Mesenchymal stem cell (in vitro differentiated cells and primary cell): Measurements from ENCODE around the gene PLA2G2F.

Experiments
- DNase-seq: peaks from one replicate; pipeline ENCODE4 v3.0.0-alpha.2; 2013
- H2AFZ ChIP-seq: one replicate; pipeline ENCODE4 v1.6.1; 2013; ENCODE audit warnings: low read depth, mild to moderate bottlenecking, control low read depth, inconsistent platforms, low read length, moderate library complexity
- H2AK5ac ChIP-seq: 2 replicates; pipeline ENCODE4 v1.6.1; 2013; ENCODE audit warnings: low read length, moderate library complexity, mild to moderate bottlenecking, inconsistent platforms; ENCODE audit not compliant: severe bottlenecking
- H2BK120ac ChIP-seq: one replicate; pipeline ENCODE4 v1.6.1; 2013; ENCODE audit warnings: low read depth, mild to moderate bottlenecking, inconsistent platforms, low read length, moderate library complexity
- H2BK12ac ChIP-seq, 2 experiments: one replicate each; pipeline ENCODE4 v1.6.1; 2013; ENCODE audit warnings: inconsistent platforms in 2 of 2, low read length in 2 of 2, mild to moderate bottlenecking in 2 of 2, moderate library complexity in 2 of 2, control low read depth in 1 of 2
- H2BK15ac ChIP-seq: one replicate; pipeline ENCODE4 v1.6.1; 2013; ENCODE audit warnings: mild to moderate bottlenecking, low read depth, inconsistent platforms; ENCODE audit not compliant: poor library complexity, severe bottlenecking
- H2BK5ac ChIP-seq: 2 replicates; pipeline ENCODE4 v1.6.1; 2013; ENCODE audit warnings: low read depth, mild to moderate bottlenecking, low read length, control low read depth, inconsistent platforms; ENCODE audit not compliant: poor library complexity, severe bottlenecking
- H3K14ac ChIP-seq, 2 experiments: one replicate each; pipeline ENCODE4 v1.6.1; 2013; ENCODE audit warnings: inconsistent platforms in 2 of 2, low read length in 2 of 2, control low read depth in 1 of 2, mild to moderate bottlenecking in 1 of 2, moderate library complexity in 1 of 2
- H3K18ac ChIP-seq, 2 experiments: one replicate each; pipeline ENCODE4 v1.6.1; 2013; ENCODE audit warnings: inconsistent platforms in 2 of 2, low read length in 2 of 2, control low read depth in 1 of 2, low read depth in 1 of 2, mild to moderate bottlenecking in 1 of 2
- H3K23ac ChIP-seq, 2 experiments: one replicate each; pipeline ENCODE4 v1.6.1; 2013; ENCODE audit warnings: inconsistent platforms in 2 of 2, low read length in 2 of 2, mild to moderate bottlenecking in 2 of 2, moderate library complexity in 2 of 2, control low read depth in 1 of 2
- H3K27ac ChIP-seq: 2 replicates; pipeline ENCODE4 v1.5.1; 2013; ENCODE audit warnings: mild to moderate bottlenecking, moderate library complexity, low read length, control low read depth, inconsistent platforms; ENCODE audit not compliant: poor library complexity, severe bottlenecking
- H3K27me3 ChIP-seq, 2 experiments: 2 replicates each; pipeline versions ENCODE4 v1.6.1 to v1.7.0; 2013; ENCODE audit warnings: low read length in 2 of 2, mild to moderate bottlenecking in 2 of 2, moderate library complexity in 2 of 2, control low read depth in 1 of 2, inconsistent platforms in 1 of 2; ENCODE audit not compliant: control insufficient read depth in 1 of 2, insufficient read depth in 1 of 2
- H3K36me3 ChIP-seq, 2 experiments: 2 replicates each; pipeline versions ENCODE4 v1.6.1 to v1.7.0; 2013; ENCODE audit warnings: low read length in 2 of 2, control low read depth in 1 of 2, inconsistent platforms in 1 of 2, low read depth in 1 of 2, mild to moderate bottlenecking in 1 of 2; ENCODE audit not compliant: insufficient read depth in 2 of 2, control insufficient read depth in 1 of 2
- H3K4ac ChIP-seq, 2 experiments: one replicate each; pipeline ENCODE4 v1.6.1; 2013; ENCODE audit warnings: inconsistent platforms in 2 of 2, low read length in 2 of 2, mild to moderate bottlenecking in 2 of 2, moderate library complexity in 2 of 2, control low read depth in 1 of 2, low read depth in 1 of 2
- H3K4me1 ChIP-seq: 2 replicates; pipeline ENCODE4 v1.6.1; 2013; ENCODE audit warnings: low read depth, low read length, control low read depth; ENCODE audit not compliant: control insufficient read depth, insufficient read depth
- H3K4me2 ChIP-seq: 2 replicates; pipeline ENCODE4 v1.6.1; 2013; ENCODE audit warnings: low read length, mild to moderate bottlenecking, inconsistent platforms; ENCODE audit not compliant: poor library complexity, severe bottlenecking
- H3K4me3 ChIP-seq, 2 experiments: 2 replicates each; pipeline versions ENCODE4 v1.5.1 to v1.7.0; 2013; ENCODE audit warnings: low read length in 2 of 2, mild to moderate bottlenecking in 2 of 2, control low read depth in 1 of 2, low read depth in 1 of 2; ENCODE audit not compliant: insufficient read depth in 1 of 2
- H3K79me1 ChIP-seq: replicated peaks from 2 replicates; pipeline ENCODE4 v1.6.1; 2013; ENCODE audit warnings: mild to moderate bottlenecking, control low read depth, low read length, inconsistent platforms; ENCODE audit not compliant: poor library complexity, severe bottlenecking
- H3K9ac ChIP-seq: 2 replicates; pipeline ENCODE4 v1.7.0; 2013; ENCODE audit warnings: mild to moderate bottlenecking, low read length, moderate library complexity
- H3K9me3 ChIP-seq: 2 replicates; pipeline ENCODE4 v1.7.0; 2013; ENCODE audit warnings: mild to moderate bottlenecking, low read length; ENCODE audit not compliant: control insufficient read depth
- H4K8ac ChIP-seq: one replicate; pipeline ENCODE4 v1.6.1; 2013; ENCODE audit warnings: inconsistent platforms, mild to moderate bottlenecking, low read length, moderate library complexity
- H4K91ac ChIP-seq: one replicate; pipeline ENCODE4 v1.6.1; 2013; ENCODE audit warnings: mild to moderate bottlenecking, low read length, inconsistent platforms
- WGBS: methylation state at CpG from one replicate; pipeline ENCODE4 v1.1.7; 2013; ENCODE audit warnings: mixed read lengths; 5-methylcytosine and 5-hydroxymethylcytosine counted together

Gene PLA2G2F

DNA sequence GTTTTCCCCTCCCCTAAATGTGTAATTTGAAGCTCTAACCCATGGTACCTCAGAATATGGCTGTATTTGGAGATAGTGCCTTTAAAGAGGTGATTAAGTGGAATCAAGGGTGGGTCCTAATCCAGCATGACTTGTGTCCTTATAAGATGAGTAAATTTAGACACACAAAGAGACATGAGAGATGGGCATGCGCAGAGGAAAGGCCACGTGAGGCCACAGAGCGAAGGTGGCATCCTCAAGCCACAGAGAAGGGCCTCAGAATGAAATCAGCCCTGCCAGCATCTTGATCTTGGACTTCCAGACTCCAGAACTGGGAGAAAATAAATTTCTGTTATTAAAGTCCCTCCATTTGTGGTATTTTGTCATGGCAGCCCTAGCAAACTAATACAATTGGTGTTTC, 2.9 kb upstream of the PLA2G2F start:
- DNase-seq, result no peak
- Histone ChIP-seq H3K79me1 (no peaks in the 10 kb centered on the region), H4K8ac (no peak overlapping the region), H2AK5ac (no peak overlapping the region), H3K4me2 (no peak overlapping the region), H3K27ac (no peak overlapping the region), H3K4ac (no peak overlapping the region), H3K4me3 (no peak overlapping the region), H2AFZ (no peak overlapping the region), H3K4me1 (no peaks in the 10 kb centered on the region), H4K91ac (no peak overlapping the region), H2BK5ac (no peak overlapping the region), H3K9ac (no peak overlapping the region), H2BK12ac (no peak overlapping the region), H2BK15ac (no peak overlapping the region), H3K18ac (no peak overlapping the region), H3K23ac (no peak overlapping the region), H3K36me3 (no peaks in the 10 kb centered on the region), H3K14ac (no peak overlapping the region), H2BK120ac (no peak overlapping the region), H3K9me3 (no peaks in the 10 kb centered on the region), H3K27me3 (no peaks in the 10 kb centered on the region)
- 83% methylated on average over 3 of the region's 3 CpGs for WGBS

DNA sequence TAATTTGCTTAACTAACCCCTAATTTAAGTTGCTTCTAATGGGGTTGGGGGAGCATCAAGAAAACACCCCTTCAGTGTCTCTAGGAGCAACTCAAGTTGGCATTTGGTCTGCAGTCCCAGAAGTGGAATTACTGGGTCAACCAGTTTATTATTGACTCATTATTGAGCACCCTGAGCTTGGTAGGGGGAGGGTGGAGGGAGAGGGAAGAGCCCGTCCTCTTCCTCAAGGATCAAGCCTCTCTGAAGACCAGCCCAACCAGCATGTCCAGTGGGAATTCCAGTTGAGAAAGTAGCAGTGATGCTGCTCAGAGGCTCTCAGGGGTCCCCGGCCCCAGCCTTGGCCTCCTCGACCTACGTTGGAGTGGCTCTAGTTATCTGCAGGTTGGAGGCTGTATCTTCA, 2.1 kb upstream of the PLA2G2F start:
- Histone ChIP-seq H2AFZ (no peak overlapping the region), H3K4me1 (no peaks in the 10 kb centered on the region), H3K4ac (no peak overlapping the region), H2AK5ac (no peak overlapping the region), H2BK12ac (no peak overlapping the region), H2BK5ac (no peak overlapping the region), H3K79me1 (no peaks in the 10 kb centered on the region), H3K36me3 (no peaks in the 10 kb centered on the region), H3K14ac (no peak overlapping the region), H3K23ac (no peak overlapping the region), H3K9me3 (no peaks in the 10 kb centered on the region), H3K9ac (no peak overlapping the region), H3K4me3 (no peak overlapping the region), H3K27ac (no peak overlapping the region), H4K91ac (no peak overlapping the region), H4K8ac (no peak overlapping the region), H2BK15ac (no peak overlapping the region), H3K18ac (no peak overlapping the region), H3K4me2 (no peak overlapping the region), H3K27me3 (no peaks in the 10 kb centered on the region), H2BK120ac (no peak overlapping the region)
- DNase-seq, result no peak
- 82% methylated on average over 3 of the region's 4 CpGs for WGBS

DNA sequence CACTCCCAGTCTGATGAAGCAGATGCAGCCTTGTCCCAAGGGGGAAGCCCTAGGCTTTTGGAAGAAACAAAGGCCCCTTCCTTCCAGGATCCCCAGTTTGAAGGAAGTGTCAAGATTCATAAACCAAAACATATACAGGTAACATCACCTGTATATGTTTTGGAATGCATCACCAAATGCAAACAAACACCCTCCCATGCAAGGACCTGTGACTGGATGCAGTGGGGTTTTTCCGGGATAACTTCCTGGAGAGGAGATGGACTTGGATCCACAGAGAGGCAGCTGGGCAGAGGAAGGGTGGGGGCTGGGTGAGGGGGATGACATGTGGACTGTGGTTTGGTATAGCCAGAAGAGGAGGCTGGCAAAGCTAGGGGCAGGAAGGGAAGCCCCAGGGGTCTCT, 1.5 kb upstream of the PLA2G2F start:
- H3K4me3 ChIP-seq, result no peak overlapping the region
- H3K27ac ChIP-seq, result no peak overlapping the region
- no peak overlapping the region for H3K4me2 ChIP-seq
- 94% methylated on average over 1 of the region's 1 CpG for WGBS
- H3K4ac ChIP-seq, result no peak overlapping the region
- no peak overlapping the region for H2BK12ac ChIP-seq
- H3K4me1 ChIP-seq, result no peaks in the 10 kb centered on the region
- no peak overlapping the region for H2BK15ac ChIP-seq
- no peak overlapping the region for H2BK5ac ChIP-seq
- H2AK5ac ChIP-seq, result no peak overlapping the region
- DNase-seq, result no peak
- no peak overlapping the region for H3K9ac ChIP-seq
- H3K36me3 ChIP-seq, result no peaks in the 10 kb centered on the region
- H3K9me3 ChIP-seq, result no peaks in the 10 kb centered on the region
- no peak overlapping the region for H2AFZ ChIP-seq
- no peaks in the 10 kb centered on the region for H3K27me3 ChIP-seq
- H3K23ac ChIP-seq, result no peak overlapping the region
- H3K18ac ChIP-seq, result no peak overlapping the region
- H3K14ac ChIP-seq, result no peak overlapping the region
- H4K8ac ChIP-seq, result no peak overlapping the region
- H4K91ac ChIP-seq, result no peak overlapping the region
- H3K79me1 ChIP-seq, result no peaks in the 10 kb centered on the region
- no peak overlapping the region for H2BK120ac ChIP-seq

DNA sequence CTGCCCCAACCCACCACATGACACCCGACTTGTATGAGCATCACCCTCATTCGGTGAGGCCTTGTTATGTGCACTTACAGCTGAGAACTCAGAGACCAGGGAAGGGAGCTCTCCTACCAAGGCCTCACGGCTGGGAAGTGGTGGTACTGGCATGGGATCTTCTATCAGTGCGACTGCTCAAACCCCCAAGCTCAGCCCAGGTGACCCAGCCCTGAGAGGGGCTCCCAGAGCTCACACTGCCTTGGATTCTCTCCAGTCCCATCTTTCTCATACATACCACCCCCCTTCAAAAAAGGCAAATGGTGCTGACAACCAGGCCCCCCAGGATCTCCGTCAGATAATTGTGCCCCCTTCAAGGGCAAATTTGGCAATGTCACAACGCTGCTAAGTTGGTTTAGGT, 777 bp upstream of the PLA2G2F start:
- no peaks in the 10 kb centered on the region for H3K79me1 ChIP-seq
- no peak overlapping the region for H2BK120ac ChIP-seq
- H3K4me1 ChIP-seq, result no peaks in the 10 kb centered on the region
- H2BK12ac ChIP-seq, result no peak overlapping the region
- no peak overlapping the region for H2AFZ ChIP-seq
- no peak overlapping the region for H3K4me2 ChIP-seq
- H4K8ac ChIP-seq, result no peak overlapping the region
- 75% methylated on average over 5 of the region's 6 CpGs for WGBS
- no peaks in the 10 kb centered on the region for H3K27me3 ChIP-seq
- no peak overlapping the region for H3K14ac ChIP-seq
- H3K9ac ChIP-seq, result no peak overlapping the region
- no peak overlapping the region for H2BK15ac ChIP-seq
- no peak overlapping the region for H2AK5ac ChIP-seq
- H3K27ac ChIP-seq, result no peak overlapping the region
- no peak overlapping the region for H3K4me3 ChIP-seq
- H3K36me3 ChIP-seq, result no peaks in the 10 kb centered on the region
- H3K4ac ChIP-seq, result no peak overlapping the region
- no peak overlapping the region for H3K23ac ChIP-seq
- no peak overlapping the region for H2BK5ac ChIP-seq
- no peak for DNase-seq
- no peak overlapping the region for H3K18ac ChIP-seq
- no peaks in the 10 kb centered on the region for H3K9me3 ChIP-seq
- no peak overlapping the region for H4K91ac ChIP-seq
